Osteoblast (primary cell): Measurements from ENCODE around the gene DAPK1. TPM values are rescaled to one million over a fixed set of nuclear protein-coding genes. Genes with fewer than 3 reads are reported as not detected.

ENCODE experiments used
- DNase-seq: peaks from one replicate; pipeline ENCODE4 v3.0.0; 2011; ENCODE audit warnings: low spot score, mixed read lengths; ENCODE audit not compliant: insufficient read length; ENCODE audit errors: missing footprints
- H2AFZ ChIP-seq: 2 replicates; pipeline ENCODE4 v1.6.0; 2011; ENCODE audit warnings: mild to moderate bottlenecking, low read length
- H3K27ac ChIP-seq: 2 replicates; pipeline ENCODE4 v1.5.1; 2011; ENCODE audit warnings: mild to moderate bottlenecking, low read depth, low read length, moderate library complexity
- H3K27me3 ChIP-seq: 2 replicates; pipeline ENCODE4 v1.6.0; 2012; ENCODE audit warnings: mild to moderate bottlenecking, control low read depth, inconsistent platforms, low read length, moderate library complexity; ENCODE audit not compliant: insufficient read depth
- H3K36me3 ChIP-seq: 2 replicates; pipeline ENCODE4 v1.5.1; 2011; ENCODE audit warnings: mild to moderate bottlenecking, low read length, control low read depth, moderate library complexity; ENCODE audit not compliant: insufficient read depth
- H3K4me1 ChIP-seq: 2 replicates; pipeline ENCODE4 v1.5.1; 2011; ENCODE audit warnings: mild to moderate bottlenecking, low read length, control low read depth, moderate library complexity; ENCODE audit not compliant: insufficient read depth
- H3K4me2 ChIP-seq: 2 replicates; pipeline ENCODE4 v1.6.0; 2011; ENCODE audit warnings: mild to moderate bottlenecking, low read length; ENCODE audit not compliant: insufficient read depth
- H3K4me3 ChIP-seq: fragments of 200-600 bp; sonication (generic); 3 replicates; pipeline ENCODE4 v1.5.1; 2012; ENCODE audit warnings: mild to moderate bottlenecking, low read length, inconsistent platforms; ENCODE audit not compliant: insufficient read depth
- H3K79me2 ChIP-seq: 2 replicates; pipeline ENCODE4 v1.6.0; 2012; ENCODE audit warnings: mild to moderate bottlenecking, low read length, control low read depth, inconsistent platforms; ENCODE audit not compliant: insufficient read depth
- H3K9me3 ChIP-seq: 2 replicates; pipeline ENCODE4 v1.5.1; 2011; ENCODE audit warnings: low read depth, low read length, control low read depth
- H4K20me1 ChIP-seq: 2 replicates; pipeline ENCODE4 v1.6.0; 2012; ENCODE audit warnings: mild to moderate bottlenecking, low read length, control low read depth; ENCODE audit not compliant: insufficient read depth
- CTCF ChIP-seq: IDR thresholded peaks from 2 replicates; pipeline ENCODE4 v1.5.1; 2011; ENCODE audit warnings: mild to moderate bottlenecking, low read depth, low read length, moderate library complexity; ENCODE audit errors: extremely low read depth
- total RNA-seq: library from RNA; depleted of rRNA; stranded (reverse); fragments of >200 nt; gene quantifications from 2 replicates; pipeline ENCODE4 v1.2.3, GENCODE V29; 2012

DAPK1 gene
- total RNA-seq, 1 donor, result 55.4 TPM

- no peaks in the 10 kb centered on the region for H3K79me2 ChIP-seq
- no peak for TF ChIP-seq CTCF
- H3K4me2 ChIP-seq, result no peak overlapping the region
- H3K4me3 ChIP-seq, result no peak overlapping the region
- DNase-seq, result no peak
- peaks cover 9% of the 10 kb centered on the region for H3K4me1 ChIP-seq
- no peaks in the 10 kb centered on the region for H4K20me1 ChIP-seq
- H3K36me3 ChIP-seq, result no peaks in the 10 kb centered on the region
- no peak overlapping the region for H2AFZ ChIP-seq
- H3K27me3 ChIP-seq, result peaks cover 6% of the 10 kb centered on the region
- no peak overlapping the region for H3K27ac ChIP-seq
- H3K9me3 ChIP-seq, result no peaks in the 10 kb centered on the region
Measured at GRCh38 chr9:87515588-87516221, 18.0 kb downstream of the DAPK1 start.

- Histone ChIP-seq H3K4me2 (no peak overlapping the region), H3K27me3 (peaks cover 3% of the 10 kb centered on the region), H3K27ac (no peak overlapping the region), H3K36me3 (no peaks in the 10 kb centered on the region), H3K9me3 (no peaks in the 10 kb centered on the region), H4K20me1 (no peaks in the 10 kb centered on the region), H3K4me1 (peaks cover 9% of the 10 kb centered on the region), H3K79me2 (no peaks in the 10 kb centered on the region), H2AFZ (no peak overlapping the region), H3K4me3 (no peak overlapping the region)
- DNase-seq, result peak; percentile 94
- TF ChIP-seq CTCF, result no peak
Measured at GRCh38 chr9:87516222-87516925, 18.7 kb downstream of the DAPK1 start.

GRCh38 chr9:87516926-87517290 lies 19.2 kb downstream of the DAPK1 start:
- no peaks in the 10 kb centered on the region for H3K79me2 ChIP-seq
- H3K27ac ChIP-seq, result no peak overlapping the region
- H3K36me3 ChIP-seq, result no peaks in the 10 kb centered on the region
- H4K20me1 ChIP-seq, result no peaks in the 10 kb centered on the region
- H3K4me2 ChIP-seq, result no peak overlapping the region
- no peak for TF ChIP-seq CTCF
- no peak for DNase-seq
- H2AFZ ChIP-seq, result no peak overlapping the region
- peaks cover 3% of the 10 kb centered on the region for H3K27me3 ChIP-seq
- H3K9me3 ChIP-seq, result no peaks in the 10 kb centered on the region
- H3K4me3 ChIP-seq, result no peak overlapping the region
- H3K4me1 ChIP-seq, result peaks cover 9% of the 10 kb centered on the region

GRCh38 chr9:87517732-87518131 lies 20.1 kb downstream of the DAPK1 start:
- Histone ChIP-seq H3K27me3 (peaks cover 10% of the 10 kb centered on the region), H4K20me1 (no peaks in the 10 kb centered on the region), H3K4me2 (no peak overlapping the region), H3K4me1 (peaks cover 9% of the 10 kb centered on the region), H2AFZ (no peak overlapping the region), H3K4me3 (no peak overlapping the region), H3K27ac (no peak overlapping the region), H3K79me2 (no peaks in the 10 kb centered on the region), H3K9me3 (no peaks in the 10 kb centered on the region), H3K36me3 (no peaks in the 10 kb centered on the region)
- TF ChIP-seq CTCF, result no peak
- DNase-seq, result no peak
